GM19395 (cell line): ENCODE measurements around the gene MMEL1.

Experiments
- ATAC-seq: cut with Tn5 transposase; IDR thresholded peaks from one replicate; pipeline ENCODE4 v1.9.1; 2021; ENCODE audit warnings: mild to moderate bottlenecking, moderate library complexity; ENCODE audit not compliant: unreplicated experiment

MMEL1 gene

GRCh38 chr1:2606881-2607621, 25.8 kb downstream of the MMEL1 start:
- no peak for ATAC-seq

GRCh38 chr1:2606396-2606880, 26.4 kb downstream of the MMEL1 start:
- no peak for ATAC-seq

- ATAC-seq: no peak
These were observed 27.1 kb downstream of the MMEL1 start for GRCh38 chr1:2605509-2606395.

- ATAC-seq: no peak
These were observed 27.8 kb downstream of the MMEL1 start for GRCh38 chr1:2604844-2605508.

GRCh38 chr1:2604156-2604843, 28.5 kb downstream of the MMEL1 start:
- no peak for ATAC-seq

GRCh38 chr1:2603521-2604155, 29.2 kb downstream of the MMEL1 start:
- ATAC-seq: no peak

- ATAC-seq: no peak
These were observed 29.8 kb downstream of the MMEL1 start for GRCh38 chr1:2602866-2603520.

- no peak for ATAC-seq
These were observed 30.4 kb downstream of the MMEL1 start for GRCh38 chr1:2602311-2602835.

- no peak for ATAC-seq
These were observed 31.0 kb downstream of the MMEL1 start for GRCh38 chr1:2601721-2602303.

GRCh38 chr1:2598329-2598931, 34.4 kb downstream of the MMEL1 start:
- ATAC-seq: no peak

- no peak for ATAC-seq
These were observed 35.1 kb downstream of the MMEL1 start for GRCh38 chr1:2597441-2598328.

- ATAC-seq: no peak
These were observed 36.1 kb downstream of the MMEL1 start for GRCh38 chr1:2596530-2597333.

GRCh38 chr1:2595812-2596529, 36.8 kb downstream of the MMEL1 start:
- ATAC-seq: no peak

- ATAC-seq: no peak
These were observed 37.5 kb downstream of the MMEL1 start for GRCh38 chr1:2595261-2595811.

GRCh38 chr1:2594641-2595131, 38.1 kb downstream of the MMEL1 start:
- no peak for ATAC-seq
